22Rv1 (cell line): Measurements from ENCODE around the gene TMTC2.

Source experiments
- ZFX ChIP-seq: fragments of 450-650 bp; IDR thresholded peaks from 2 replicates; pipeline ENCODE4 v1.6.1; 2017; ENCODE audit warnings: antibody characterized with exemption, borderline replicate concordance
- TF ChIP-seq, protein P1 (sequence below): fragments of 450-650 bp; IDR thresholded peaks from 2 replicates; pipeline ENCODE4 v1.5.1; 2017; ENCODE audit warnings: mild to moderate bottlenecking

DNA sequence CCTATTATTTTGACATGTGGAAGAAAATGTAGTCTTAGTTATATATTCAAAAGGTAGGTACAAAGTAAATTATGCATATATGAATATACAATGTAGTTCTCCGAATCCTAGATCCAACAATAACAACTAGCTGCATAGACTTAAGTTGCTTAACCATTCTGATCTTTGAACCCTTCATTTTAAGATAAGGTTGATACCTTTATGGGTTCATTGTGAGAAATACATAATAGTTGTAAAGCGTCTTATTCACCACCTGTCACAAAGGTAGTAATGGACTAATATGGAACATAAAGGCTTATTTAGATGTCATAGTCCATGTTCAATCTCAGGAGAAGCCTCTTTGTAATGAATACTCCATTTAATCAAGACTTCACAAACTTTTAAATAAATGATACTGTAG, 263.6 kb downstream of the TMTC2 start:
- TF ChIP-seq, protein P1, sequence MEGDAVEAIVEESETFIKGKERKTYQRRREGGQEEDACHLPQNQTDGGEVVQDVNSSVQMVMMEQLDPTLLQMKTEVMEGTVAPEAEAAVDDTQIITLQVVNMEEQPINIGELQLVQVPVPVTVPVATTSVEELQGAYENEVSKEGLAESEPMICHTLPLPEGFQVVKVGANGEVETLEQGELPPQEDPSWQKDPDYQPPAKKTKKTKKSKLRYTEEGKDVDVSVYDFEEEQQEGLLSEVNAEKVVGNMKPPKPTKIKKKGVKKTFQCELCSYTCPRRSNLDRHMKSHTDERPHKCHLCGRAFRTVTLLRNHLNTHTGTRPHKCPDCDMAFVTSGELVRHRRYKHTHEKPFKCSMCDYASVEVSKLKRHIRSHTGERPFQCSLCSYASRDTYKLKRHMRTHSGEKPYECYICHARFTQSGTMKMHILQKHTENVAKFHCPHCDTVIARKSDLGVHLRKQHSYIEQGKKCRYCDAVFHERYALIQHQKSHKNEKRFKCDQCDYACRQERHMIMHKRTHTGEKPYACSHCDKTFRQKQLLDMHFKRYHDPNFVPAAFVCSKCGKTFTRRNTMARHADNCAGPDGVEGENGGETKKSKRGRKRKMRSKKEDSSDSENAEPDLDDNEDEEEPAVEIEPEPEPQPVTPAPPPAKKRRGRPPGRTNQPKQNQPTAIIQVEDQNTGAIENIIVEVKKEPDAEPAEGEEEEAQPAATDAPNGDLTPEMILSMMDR, result no peak
- TF ChIP-seq ZFX, result no peak
